Lung (tissue), 12 donors: Measurements from ENCODE around the gene ZNF511. TPM values are rescaled to one million over a fixed set of nuclear protein-coding genes. Genes with fewer than 3 reads are reported as not detected.
"Not testable (repeated sequence)": the region's sequence is repeated elsewhere in the genome, so short reads cannot be mapped to it uniquely, and the experiment has no call there.

ENCODE experiments used
- ATAC-seq: fragments of 200-7000 bp; cut with Tn5 transposase; one replicate; pipeline ENCODE4 v1.9.1; 2020; ENCODE audit warnings: moderate number of reproducible peaks; ENCODE audit not compliant: insufficient read depth, low FRiP score
- DNase-seq, 3 donors: peaks; one replicate each; pipeline ENCODE4 v3.0.0-alpha.2; 2013 to 2017
- H3K27ac ChIP-seq, 2 donors: one replicate each; pipeline ENCODE4 v1.5.1; 2013; ENCODE audit warnings: mild to moderate bottlenecking in 2 of 2, moderate library complexity in 2 of 2, control low read depth in 1 of 2, inconsistent platforms in 1 of 2, low read depth in 1 of 2, low read length in 1 of 2
- H3K27me3 ChIP-seq, 3 donors: one replicate each; pipeline ENCODE4 v1.5.1; 2013; ENCODE audit warnings: low read length in 2 of 3; ENCODE audit not compliant: control insufficient read depth in 3 of 3, insufficient read depth in 3 of 3
- H3K36me3 ChIP-seq, 4 donors: one replicate each; pipeline ENCODE4 v1.5.1; 2013; ENCODE audit warnings: low read length in 4 of 4, mild to moderate bottlenecking in 1 of 4, moderate library complexity in 1 of 4; ENCODE audit not compliant: control insufficient read depth in 4 of 4, insufficient read depth in 4 of 4
- H3K4me1 ChIP-seq, 5 donors: one replicate each; pipeline ENCODE4 v1.5.1; 2013; ENCODE audit warnings: low read length in 5 of 5, mild to moderate bottlenecking in 2 of 5, moderate library complexity in 1 of 5; ENCODE audit not compliant: control insufficient read depth in 5 of 5, insufficient read depth in 5 of 5
- H3K4me3 ChIP-seq: one replicate; pipeline ENCODE4 v1.5.1; 2013; ENCODE audit warnings: mild to moderate bottlenecking, control low read depth, moderate library complexity
- H3K9ac ChIP-seq, 2 donors: one replicate each; pipeline ENCODE4 v1.5.1; 2013; ENCODE audit warnings: low read length in 2 of 2, control low read depth in 1 of 2; ENCODE audit not compliant: insufficient read depth in 1 of 2
- H3K9me3 ChIP-seq, 4 donors: one replicate each; pipeline ENCODE4 v1.5.1; 2013; ENCODE audit warnings: low read length in 3 of 4, mild to moderate bottlenecking in 1 of 4, moderate library complexity in 1 of 4; ENCODE audit not compliant: control insufficient read depth in 4 of 4, insufficient read depth in 3 of 4
- WGBS, 2 donors: extraction: QIAGEN DNeasy Blood & Tissue Kit; methylation state at CpG; one replicate each; pipeline ENCODE4 v1.1.7; 2013; 5-methylcytosine and 5-hydroxymethylcytosine counted together
- polyA plus RNA-seq, 2 donors: library from polyadenylated mRNA; stranded (reverse); fragments of 200-250 nt; gene quantifications; one replicate each; pipeline ENCODE4 v1.2.1, GENCODE V29; 2013
- total RNA-seq, 2 donors: library from RNA; depleted of rRNA in 1 of 2; stranded (reverse); fragments of >200 nt in 1 of 2; gene quantifications; one replicate each; pipeline ENCODE4 v1.2.1, GENCODE V29; 2014 to 2021
- TF ChIP-seq, protein P1 (sequence below): IDR thresholded peaks from 2 replicates; pipeline ENCODE4 v1.5.1; 2012; ENCODE audit warnings: mild to moderate bottlenecking; ENCODE audit errors: control extremely low read depth, extremely low read depth
- donor health status: control.
- donor health status: control.
- donor health status: Bipolar disorder and iron deficiency.
- donor health status: healthy.
- donor health status: DM: yes; HTN: yes; CAD: no.

Gene ZNF511
- total and polyA plus RNA-seq, 4 donors, result 18.6 to 79.9 (median 43.6) TPM

DNA sequence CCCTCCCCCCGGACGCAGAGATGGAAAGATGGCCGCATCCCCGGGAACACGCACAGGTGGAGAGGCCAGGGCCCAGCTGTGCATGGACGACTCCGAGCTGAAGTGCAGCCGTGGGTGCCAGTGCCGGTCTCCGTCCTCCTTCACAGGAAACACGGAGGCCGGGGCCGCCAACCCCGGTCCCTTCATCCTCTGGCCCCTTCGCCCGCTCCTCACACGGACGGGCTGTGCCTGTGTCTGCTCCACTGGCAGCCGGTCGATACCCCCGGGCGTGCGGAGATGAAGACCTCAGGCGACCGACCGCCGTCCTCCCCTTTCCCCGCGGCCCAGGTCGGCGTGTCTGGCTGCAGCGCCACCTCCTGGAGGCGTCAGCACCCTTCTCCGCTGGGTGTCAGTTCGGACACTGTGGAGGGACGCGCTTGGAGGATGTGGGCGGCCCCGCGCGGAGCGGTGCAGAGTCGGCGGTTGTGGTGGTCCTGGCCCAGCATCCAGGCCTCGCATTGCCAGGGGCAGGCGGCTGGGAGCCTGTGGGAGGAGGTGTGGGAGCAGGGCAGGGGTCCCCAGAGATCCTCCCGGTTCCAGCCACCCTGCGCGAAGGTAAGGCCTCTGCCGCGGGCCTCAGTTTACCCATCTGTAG, 9.9 kb downstream of the ZNF511 start:
- WGBS, 2 donors, result 10% methylated on average over 43 to 51 of the region's 51 CpGs
- TF ChIP-seq, protein P1, sequence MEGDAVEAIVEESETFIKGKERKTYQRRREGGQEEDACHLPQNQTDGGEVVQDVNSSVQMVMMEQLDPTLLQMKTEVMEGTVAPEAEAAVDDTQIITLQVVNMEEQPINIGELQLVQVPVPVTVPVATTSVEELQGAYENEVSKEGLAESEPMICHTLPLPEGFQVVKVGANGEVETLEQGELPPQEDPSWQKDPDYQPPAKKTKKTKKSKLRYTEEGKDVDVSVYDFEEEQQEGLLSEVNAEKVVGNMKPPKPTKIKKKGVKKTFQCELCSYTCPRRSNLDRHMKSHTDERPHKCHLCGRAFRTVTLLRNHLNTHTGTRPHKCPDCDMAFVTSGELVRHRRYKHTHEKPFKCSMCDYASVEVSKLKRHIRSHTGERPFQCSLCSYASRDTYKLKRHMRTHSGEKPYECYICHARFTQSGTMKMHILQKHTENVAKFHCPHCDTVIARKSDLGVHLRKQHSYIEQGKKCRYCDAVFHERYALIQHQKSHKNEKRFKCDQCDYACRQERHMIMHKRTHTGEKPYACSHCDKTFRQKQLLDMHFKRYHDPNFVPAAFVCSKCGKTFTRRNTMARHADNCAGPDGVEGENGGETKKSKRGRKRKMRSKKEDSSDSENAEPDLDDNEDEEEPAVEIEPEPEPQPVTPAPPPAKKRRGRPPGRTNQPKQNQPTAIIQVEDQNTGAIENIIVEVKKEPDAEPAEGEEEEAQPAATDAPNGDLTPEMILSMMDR, result peak; percentile 47
- peak; percentile 33 to 58 (median 41) for DNase-seq
- H3K4me1 ChIP-seq, result peaks cover 0 to 2% (median 0%) of the 10 kb centered on the region in 5 donors
- H3K36me3 ChIP-seq, result no peaks in the 10 kb centered on the region
- peaks cover 0 to 12% (median 10%) of the 10 kb centered on the region in 3 donors for H3K27me3 ChIP-seq
- no peak overlapping the region for H3K27ac ChIP-seq
- no peak overlapping the region for H3K9ac ChIP-seq
- no peak overlapping the region for H3K4me3 ChIP-seq
- peaks cover 0 to 4% (median 0%) of the 10 kb centered on the region in 4 donors for H3K9me3 ChIP-seq
- peak; percentile 79 for ATAC-seq

DNA sequence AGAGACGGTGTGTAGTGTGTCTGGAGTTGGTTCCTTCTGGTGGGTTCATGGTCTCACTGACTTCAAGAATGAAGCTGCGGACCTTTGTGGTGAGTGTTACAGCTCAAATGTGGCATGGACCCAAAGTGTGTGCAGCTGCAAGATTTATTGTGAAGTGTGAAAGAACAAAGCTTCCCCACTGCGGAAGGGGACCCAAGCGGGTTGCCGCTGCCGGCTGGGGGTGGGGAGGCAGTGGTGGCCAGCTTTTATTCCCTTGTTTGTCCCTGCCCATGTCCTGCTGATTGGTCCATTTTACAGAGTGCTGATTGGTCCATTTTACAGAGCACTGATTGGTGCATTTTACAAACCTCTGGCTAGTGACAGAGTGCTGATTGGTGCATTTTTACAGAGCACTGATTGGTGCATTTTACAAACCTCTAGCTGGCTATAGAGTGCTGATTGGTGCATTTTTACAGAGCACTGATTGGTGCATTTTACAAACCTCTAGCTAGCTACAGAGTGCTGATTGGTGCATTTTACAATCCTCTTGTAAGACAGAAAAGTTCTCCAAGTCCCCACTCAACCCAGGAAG, 12.2 kb downstream of the ZNF511 start:
- 92 to 97% methylated on average over 6 of the region's 6 CpGs for WGBS, 2 donors
- not testable (repeated sequence) for DNase-seq, ATAC-seq, H3K9me3 ChIP-seq, H3K4me3 ChIP-seq, H3K36me3 ChIP-seq, H3K4me1 ChIP-seq, H3K9ac ChIP-seq, H3K27ac ChIP-seq
- H3K27me3 ChIP-seq, result peaks cover 5 to 20% (median 11%) of the 10 kb centered on the region in 3 donors

DNA sequence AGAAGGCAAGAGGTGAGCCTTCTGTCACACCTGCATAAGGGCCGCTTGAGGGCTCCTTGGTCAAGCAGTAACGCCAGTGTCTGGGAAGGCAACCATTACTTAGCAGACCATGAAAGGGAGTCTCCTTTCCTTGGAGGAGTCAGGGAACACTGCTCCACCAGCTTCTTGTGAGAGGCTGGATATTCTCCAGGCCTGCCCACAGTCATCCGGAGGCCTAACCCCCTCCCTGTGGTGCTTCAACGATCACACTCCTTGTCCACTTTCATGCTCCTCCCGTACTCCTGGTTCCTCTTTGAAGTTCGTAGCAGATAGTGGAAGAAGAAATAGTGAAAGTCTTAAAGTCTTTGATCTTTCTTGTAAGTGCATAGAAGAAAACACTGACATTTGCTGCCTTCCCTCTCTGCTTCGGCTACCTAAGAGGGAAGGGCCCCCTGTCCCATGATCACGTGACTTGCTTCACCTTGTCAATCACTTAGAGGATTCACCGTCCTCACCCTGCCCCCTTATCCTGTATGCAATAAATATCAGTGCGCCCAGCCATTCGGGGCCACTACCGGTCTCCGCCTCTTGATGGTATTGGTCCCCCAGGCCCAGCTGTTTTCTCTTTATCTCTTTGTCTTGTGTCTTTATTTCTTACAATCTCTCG, 13.5 kb downstream of the ZNF511 start:
- 66 to 80% methylated on average over 6 to 12 of the region's 14 CpGs for WGBS, 2 donors
- DNase-seq, result not testable (repeated sequence)

DNA sequence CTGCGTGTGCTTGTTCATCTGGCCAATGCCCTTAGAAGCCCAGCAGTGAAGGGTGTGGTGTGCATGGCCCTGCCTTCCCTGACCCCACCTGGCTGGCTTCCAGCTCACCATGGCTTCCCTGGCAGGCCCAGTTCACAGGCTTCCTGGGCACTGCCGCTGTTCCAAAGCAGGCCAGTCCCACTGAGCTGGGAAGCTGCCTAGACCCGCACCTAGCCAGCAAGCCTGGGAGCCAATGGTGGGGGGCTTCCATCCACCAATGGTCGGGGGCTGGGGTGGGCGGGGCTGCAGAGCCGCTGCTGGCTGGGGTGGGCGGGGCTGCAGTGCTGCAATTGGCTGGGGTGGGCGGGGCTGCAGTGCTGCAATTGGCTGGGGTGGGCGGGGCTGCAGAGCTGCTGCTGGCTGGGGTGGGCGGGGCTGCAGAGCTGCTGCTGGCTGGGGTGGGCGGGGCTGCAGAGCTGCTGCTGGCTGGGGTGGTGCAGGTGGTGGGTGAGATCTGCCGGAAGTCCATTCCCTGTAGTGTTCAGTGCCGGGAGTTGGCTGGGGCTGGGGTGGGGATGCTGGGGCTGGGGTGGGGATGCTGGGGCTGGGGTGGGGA, 15.6 kb downstream of the ZNF511 start:
- 8 to 25% methylated on average over 8 to 13 of the region's 13 CpGs for WGBS, 2 donors
- DNase-seq, result peak in 1 of 3 donors; percentile 44
- H3K4me3 ChIP-seq, result no peak overlapping the region
- H3K4me1 ChIP-seq, result peaks cover 0 to 10% (median 0%) of the 10 kb centered on the region in 5 donors
- H3K36me3 ChIP-seq, result no peaks in the 10 kb centered on the region
- peaks cover 0 to 7% (median 0%) of the 10 kb centered on the region in 4 donors for H3K9me3 ChIP-seq
- TF ChIP-seq, protein P1, result no peak
- peaks cover 16 to 49% (median 33%) of the 10 kb centered on the region in 3 donors for H3K27me3 ChIP-seq
- H3K9ac ChIP-seq, result no peak overlapping the region
- no peak for ATAC-seq
- H3K27ac ChIP-seq, result no peak overlapping the region

More for the DNA sequence above, 13.5 kb downstream of the ZNF511 start:
- peaks cover 5 to 32% (median 23%) of the 10 kb centered on the region in 3 donors for H3K27me3 ChIP-seq
- not testable (repeated sequence) for H3K4me3 ChIP-seq, H3K9me3 ChIP-seq, H3K27ac ChIP-seq, H3K36me3 ChIP-seq, ATAC-seq, H3K9ac ChIP-seq
- H3K4me1 ChIP-seq, result peaks cover 0 to 12% (median 0%) of the 10 kb centered on the region in 5 donors
